ENCODE data around the gene MGAT3.

The MGAT3 gene

GRCh38 chr22:39453765-39454378 lies 2.9 kb upstream of the MGAT3 start:
- DNase-seq = no peak

- DNase-seq = no peak
Observed at GRCh38 chr22:39454385-39454871, 2.4 kb upstream of the MGAT3 start.

- DNase-seq = no peak
Observed at GRCh38 chr22:39457198-39457555, 365 bp downstream of the MGAT3 start.

GRCh38 chr22:39457556-39458443 lies 988 bp downstream of the MGAT3 start:
- DNase-seq = no peak

- DNase-seq = no peak
Observed at GRCh38 chr22:39458444-39459083, 1.8 kb downstream of the MGAT3 start.

GRCh38 chr22:39459681-39460080 lies 2.9 kb downstream of the MGAT3 start:
- no peak for DNase-seq

GRCh38 chr22:39462443-39463221 lies 5.8 kb downstream of the MGAT3 start:
- DNase-seq = no peak

- DNase-seq = no peak
Observed at GRCh38 chr22:39463277-39463676, 6.5 kb downstream of the MGAT3 start.

- no peak for DNase-seq
Observed at GRCh38 chr22:39463931-39464390, 7.1 kb downstream of the MGAT3 start.

- no peak for DNase-seq
Observed at GRCh38 chr22:39466228-39467006, 9.6 kb downstream of the MGAT3 start.

- DNase-seq = no peak
Observed at GRCh38 chr22:39467390-39467895, 10.6 kb downstream of the MGAT3 start.

GRCh38 chr22:39468487-39469325 lies 11.9 kb downstream of the MGAT3 start:
- DNase-seq = no peak

GRCh38 chr22:39469326-39469680 lies 12.5 kb downstream of the MGAT3 start:
- no peak for DNase-seq

GRCh38 chr22:39469681-39470450 lies 13.1 kb downstream of the MGAT3 start:
- no peak for DNase-seq

GRCh38 chr22:39470451-39471291 lies 13.9 kb downstream of the MGAT3 start:
- DNase-seq = no peak

- DNase-seq = no peak
Observed at GRCh38 chr22:39471381-39472141, 14.7 kb downstream of the MGAT3 start.

GRCh38 chr22:39472570-39473556 lies 16.1 kb downstream of the MGAT3 start:
- DNase-seq = no peak
